ENCODE data around the gene PCDHA10.
"Not testable (repeated sequence)": the region's sequence is repeated elsewhere in the genome, so short reads cannot be mapped to it uniquely, and the experiment has no call there.

PCDHA10 gene

DNA sequence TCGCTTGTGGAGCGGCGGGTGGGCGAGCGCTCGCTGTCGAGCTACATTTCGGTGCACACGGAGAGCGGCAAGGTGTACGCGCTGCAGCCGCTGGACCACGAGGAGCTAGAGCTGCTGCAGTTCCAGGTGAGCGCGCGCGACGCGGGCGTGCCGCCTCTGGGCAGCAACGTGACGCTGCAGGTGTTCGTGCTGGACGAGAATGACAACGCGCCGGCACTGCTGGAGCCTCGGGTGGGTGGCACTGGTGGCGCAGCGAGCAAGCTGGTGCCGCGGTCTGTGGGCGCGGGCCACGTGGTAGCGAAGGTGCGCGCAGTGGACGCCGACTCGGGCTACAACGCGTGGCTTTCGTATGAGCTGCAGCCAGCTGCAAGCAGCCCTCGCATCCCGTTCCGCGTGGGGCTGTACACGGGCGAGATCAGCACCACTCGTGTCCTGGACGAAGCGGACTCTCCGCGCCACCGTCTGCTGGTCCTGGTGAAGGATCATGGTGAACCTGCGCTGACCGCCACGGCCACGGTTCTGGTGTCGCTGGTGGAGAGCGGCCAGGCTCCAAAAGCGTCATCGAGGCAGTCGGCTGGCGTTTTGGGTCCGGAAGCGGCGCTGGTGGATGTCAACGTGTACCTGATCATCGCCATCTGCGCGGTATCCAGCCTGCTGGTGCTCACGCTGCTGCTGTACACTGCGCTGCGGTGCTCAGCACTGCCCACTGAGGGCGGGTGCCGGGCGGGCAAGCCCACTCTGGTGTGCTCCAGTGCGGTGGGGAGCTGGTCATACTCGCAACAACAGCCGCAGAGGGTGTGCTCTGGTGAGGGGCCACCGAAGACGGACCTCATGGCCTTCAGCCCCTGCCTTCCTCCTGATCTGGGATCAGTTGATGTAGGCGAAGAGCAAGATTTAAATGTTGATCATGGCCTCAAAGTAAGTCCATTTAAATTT lies 12.6 kb upstream of the PCDHA10 start:
- no peak for DNase-seq

DNA sequence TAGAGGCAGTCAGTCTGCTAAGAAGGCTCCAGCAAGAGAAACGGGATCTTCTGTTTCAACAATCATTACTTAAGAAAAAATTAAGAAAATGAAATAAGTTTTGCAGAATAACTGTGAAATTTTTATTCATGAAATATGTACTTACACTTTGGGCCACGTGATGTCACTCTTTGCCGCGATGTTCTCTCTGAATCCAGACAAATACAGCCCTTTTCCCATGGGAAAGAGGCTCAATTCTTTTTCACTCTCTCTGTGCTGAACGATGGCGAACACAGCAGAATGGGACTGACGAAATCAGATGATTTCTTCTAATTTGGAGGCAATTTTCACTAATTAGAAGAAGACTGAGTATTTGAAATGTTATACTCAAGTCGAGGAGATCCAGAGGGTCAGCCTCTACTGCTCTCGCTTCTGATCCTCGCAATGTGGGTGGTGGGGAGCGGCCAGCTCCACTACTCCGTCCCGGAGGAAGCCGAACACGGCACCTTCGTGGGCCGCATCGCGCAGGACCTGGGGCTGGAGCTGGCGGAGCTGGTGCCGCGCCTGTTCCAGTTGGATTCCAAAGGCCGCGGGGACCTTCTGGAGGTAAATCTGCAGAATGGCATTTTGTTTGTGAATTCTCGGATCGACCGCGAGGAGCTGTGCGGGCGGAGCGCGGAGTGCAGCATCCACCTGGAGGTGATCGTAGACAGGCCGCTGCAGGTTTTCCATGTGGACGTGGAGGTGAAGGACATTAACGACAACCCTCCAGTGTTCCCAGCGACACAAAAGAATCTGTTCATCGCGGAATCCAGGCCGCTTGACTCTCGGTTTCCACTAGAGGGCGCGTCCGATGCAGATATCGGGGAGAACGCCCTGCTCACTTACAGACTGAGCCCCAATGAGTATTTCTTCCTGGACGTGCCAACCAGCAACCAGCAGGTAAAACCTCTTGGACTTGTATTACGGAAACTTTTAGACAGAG lies 7.3 kb upstream of the PCDHA10 start, which contains the start of gene PCDHA9:
TSS of gene PCDHA9 (plus strand) at position 244 of the 964 bp plus-strand sequence. CDS start at position 358, 114 bp downstream.
- not testable (repeated sequence) for DNase-seq

DNA sequence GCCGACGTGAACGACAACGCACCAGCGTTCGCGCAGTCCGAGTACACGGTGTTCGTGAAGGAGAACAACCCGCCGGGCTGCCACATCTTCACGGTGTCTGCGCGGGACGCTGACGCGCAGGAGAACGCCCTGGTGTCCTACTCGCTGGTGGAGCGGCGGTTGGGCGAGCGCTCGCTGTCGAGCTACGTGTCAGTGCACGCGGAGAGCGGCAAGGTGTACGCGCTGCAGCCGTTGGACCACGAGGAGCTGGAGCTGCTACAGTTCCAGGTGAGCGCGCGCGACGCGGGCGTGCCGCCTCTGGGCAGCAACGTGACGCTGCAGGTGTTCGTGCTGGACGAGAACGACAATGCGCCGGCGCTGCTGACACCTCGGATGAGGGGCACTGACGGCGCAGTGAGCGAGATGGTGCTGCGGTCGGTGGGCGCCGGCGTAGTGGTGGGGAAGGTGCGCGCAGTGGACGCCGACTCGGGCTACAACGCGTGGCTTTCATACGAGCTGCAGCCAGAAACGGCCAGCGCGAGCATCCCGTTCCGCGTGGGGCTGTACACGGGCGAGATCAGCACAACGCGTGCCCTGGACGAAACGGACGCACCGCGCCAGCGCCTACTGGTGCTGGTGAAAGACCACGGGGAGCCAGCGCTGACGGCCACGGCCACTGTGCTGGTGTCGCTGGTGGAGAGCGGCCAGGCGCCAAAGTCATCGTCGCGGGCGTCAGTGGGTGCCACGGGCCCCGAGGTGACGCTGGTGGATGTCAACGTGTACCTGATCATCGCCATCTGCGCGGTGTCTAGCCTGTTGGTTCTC lies 5.7 kb upstream of the PCDHA10 start:
- DNase-seq, result not testable (repeated sequence)

DNA sequence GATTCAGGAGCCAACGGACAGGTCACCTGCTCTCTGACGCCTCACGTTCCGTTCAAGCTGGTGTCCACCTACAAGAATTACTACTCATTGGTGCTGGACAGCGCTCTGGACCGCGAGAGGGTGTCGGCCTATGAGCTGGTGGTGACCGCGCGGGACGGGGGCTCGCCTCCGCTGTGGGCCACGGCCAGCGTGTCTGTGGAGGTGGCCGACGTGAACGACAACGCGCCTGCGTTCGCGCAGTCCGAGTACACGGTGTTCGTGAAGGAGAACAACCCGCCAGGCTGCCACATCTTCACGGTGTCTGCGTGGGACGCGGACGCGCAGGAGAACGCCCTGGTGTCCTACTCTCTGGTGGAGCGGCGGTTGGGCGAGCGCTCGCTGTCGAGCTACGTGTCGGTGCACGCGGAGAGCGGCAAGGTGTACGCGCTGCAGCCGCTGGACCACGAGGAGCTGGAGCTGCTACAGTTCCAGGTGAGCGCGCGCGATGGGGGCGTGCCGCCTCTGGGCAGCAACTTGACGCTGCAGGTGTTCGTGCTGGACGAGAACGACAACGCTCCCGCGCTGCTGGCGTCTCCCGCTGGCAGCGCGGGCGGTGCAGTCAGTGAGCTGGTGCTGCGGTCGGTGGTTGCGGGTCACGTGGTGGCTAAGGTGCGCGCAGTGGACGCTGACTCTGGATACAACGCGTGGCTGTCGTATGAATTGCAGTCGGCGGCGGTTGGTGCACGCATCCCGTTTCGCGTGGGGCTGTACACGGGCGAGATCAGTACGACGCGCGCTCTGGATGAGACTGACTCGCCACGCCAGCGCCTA lies 1.7 kb downstream of the PCDHA10 start:
- DNase-seq, result no peak

DNA sequence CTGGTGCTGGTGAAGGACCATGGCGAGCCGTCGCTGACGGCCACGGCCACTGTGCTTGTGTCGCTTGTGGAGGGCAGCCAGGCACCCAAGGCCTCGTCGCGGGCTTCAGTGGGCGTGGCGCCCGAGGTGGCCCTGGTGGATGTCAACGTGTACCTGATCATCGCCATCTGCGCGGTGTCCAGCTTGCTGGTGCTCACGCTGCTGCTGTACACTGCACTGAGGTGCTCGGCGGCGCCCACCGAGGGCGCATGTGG lies 2.2 kb downstream of the PCDHA10 start:
- DNase-seq, result no peak

DNA sequence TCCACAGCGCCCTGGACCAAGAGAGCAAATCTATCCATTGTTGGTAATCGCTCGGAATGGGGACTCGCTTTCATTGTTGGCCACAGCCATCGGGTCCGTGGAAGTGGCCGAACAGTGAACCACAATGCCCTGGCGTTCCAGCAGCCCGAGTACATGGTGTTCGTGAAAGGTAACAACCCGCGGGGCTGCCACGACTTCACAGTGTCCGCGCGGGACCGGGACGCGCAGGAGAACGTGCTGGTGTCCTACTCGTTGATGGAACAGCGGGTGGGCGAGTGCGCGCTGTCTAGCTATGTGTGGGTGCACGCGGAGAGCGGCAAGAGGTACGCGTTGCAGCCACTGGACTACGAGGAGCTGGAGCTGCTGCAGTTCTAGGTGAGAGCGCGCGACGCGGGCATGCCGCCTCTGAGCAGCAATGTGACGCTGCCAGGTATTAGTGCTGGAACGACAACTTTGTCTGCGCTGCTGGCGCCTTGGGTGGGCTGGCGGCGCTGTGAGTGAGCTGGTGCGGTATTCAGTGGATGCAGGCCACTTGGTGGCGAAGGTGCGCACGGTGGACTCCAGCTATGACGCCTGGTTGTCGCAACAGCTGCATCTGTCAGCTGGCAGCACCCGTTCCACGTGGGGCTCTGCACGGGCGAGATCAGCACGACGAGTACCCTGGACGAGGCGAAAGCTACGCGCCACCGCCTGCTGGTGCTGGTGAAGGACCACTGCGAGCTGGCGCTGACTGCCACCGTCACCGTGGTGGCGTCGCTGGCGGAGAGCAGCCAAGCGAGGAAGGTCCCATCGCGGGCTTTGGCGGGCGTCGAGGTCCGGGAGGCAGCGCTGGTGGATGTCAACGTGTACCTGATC lies 7.0 kb downstream of the PCDHA10 start:
- DNase-seq, result no peak

DNA sequence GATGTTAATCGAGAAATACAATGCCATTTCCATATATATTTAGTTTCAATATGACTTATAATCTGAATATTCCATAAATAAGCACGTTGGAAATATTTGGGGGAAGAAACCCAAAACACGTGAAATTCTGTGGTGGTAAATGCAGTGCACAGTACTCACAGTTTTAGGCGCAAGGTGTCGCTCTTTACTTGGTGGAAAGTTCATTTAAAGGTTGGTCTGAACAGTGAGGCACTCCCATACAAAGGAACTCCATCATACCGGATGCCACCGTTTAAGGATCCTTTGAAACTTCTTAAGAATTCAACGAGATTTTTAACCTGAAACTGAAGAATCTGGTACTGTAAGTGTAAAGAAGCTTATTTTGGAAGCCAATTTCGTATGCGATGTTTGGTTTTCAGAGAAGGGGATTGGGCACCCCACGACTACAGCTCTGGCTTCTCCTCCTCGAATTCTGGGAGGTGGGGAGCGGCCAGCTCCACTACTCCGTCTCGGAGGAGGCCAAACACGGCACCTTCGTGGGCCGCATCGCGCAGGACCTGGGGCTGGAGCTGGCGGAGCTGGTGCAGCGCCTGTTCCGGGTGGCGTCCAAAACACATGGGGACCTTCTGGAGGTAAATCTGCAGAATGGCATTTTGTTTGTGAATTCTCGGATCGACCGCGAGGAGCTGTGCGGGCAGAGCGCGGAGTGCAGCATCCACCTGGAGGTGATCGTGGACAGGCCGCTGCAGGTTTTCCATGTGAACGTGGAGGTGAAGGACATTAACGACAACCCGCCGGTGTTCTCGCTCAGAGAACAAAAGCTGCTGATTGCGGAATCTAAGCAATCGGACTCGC lies 13.2 kb downstream of the PCDHA10 start, which contains the start of gene PCDHA11:
TSS of gene PCDHA11 (plus strand) at position 237 of the 834 bp plus-strand sequence. CDS start at position 384, 147 bp downstream.
- DNase-seq, result no peak

DNA sequence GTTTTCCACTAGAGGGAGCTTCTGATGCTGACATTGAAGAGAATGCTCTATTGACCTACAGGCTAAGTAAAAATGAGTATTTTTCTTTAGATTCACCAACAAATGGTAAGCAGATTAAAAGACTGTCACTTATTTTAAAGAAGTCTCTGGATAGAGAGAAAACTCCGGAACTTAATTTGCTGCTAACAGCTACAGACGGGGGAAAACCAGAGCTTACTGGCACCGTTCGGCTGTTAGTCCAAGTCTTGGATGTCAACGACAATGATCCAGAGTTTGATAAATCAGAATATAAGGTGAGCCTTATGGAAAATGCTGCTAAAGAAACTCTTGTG lies 13.8 kb downstream of the PCDHA10 start:
- no peak for DNase-seq

DNA sequence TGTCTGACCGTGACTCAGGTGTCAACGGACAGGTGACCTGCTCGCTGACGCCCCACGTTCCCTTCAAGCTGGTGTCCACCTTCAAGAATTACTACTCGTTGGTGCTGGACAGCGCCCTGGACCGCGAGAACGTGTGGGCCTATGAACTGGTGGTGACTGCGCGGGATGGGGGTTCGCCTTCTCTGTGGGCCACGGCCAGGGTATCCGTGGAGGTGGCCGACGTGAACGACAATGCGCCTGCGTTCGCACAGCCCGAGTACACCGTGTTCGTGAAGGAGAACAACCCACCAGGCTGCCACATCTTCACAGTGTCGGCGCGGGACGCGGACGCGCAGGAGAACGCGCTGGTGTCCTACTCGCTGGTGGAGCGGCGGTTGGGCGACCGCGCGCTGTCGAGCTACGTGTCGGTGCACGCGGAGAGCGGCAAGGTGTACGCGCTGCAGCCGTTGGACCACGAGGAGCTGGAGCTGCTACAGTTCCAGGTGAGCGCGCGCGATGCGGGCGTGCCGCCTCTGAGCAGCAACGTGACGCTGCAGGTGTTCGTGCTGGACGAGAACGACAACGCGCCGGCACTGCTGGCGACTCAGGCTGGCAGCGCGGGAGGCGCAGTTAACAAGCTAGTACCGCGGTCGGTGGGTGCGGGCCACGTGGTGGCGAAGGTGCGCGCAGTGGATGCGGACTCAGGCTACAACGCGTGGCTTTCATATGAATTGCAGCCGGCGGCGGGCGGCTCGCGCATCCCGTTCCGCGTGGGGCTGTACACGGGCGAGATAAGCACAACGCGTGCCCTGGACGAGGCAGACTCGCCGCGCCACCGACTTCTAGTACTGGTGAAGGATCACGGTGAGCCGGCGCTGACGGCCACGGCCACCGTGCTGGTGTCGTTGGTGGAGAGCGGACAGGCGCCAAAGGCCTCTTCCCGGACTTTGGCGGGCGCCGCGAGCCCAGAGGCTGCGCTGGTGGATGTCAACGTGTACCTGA lies 14.8 kb downstream of the PCDHA10 start:
- DNase-seq, result no peak

DNA sequence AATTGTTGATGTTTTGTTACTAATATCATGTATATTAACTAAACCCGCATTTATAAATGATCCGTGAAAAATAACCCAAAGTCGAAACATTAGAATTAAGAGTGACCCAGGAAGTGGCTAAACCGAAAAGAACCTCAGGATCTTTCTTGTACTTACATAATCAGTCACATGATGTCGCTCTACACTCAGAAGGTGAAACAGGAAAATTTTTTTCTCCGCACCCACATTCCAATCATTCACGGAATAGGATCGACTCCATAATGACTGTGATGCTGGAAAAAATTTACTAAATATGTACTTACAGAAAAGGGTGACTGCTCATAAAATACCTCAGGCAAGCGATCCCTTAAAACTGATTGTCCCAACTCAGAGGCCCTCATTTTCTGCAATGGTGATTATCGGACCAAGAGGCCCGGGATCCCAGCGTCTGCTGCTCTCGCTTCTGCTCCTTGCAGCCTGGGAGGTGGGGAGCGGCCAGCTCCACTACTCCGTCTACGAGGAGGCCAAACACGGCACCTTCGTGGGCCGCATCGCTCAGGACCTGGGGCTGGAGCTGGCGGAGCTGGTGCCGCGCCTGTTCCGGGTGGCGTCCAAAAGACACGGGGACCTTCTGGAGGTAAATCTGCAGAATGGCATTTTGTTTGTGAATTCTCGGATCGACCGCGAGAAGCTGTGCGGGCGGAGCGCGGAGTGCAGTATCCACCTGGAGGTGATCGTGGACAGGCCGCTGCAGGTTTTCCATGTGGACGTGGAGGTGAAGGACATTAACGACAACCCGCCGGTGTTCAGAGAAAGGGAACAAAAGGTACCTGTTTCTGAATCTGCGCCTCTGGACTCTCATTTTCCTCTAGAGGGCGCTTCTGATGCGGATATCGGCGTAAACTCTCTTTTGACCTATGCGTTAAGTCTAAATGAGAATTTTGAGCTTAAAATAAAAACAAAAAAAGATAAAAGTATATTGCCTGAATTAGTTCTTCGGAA lies 19.7 kb downstream of the PCDHA10 start, which contains the start of gene PCDHA12:
TSS of gene PCDHA12 (plus strand) at position 224 of the 981 bp plus-strand sequence. CDS start at position 389, 165 bp downstream.
- no peak for DNase-seq

DNA sequence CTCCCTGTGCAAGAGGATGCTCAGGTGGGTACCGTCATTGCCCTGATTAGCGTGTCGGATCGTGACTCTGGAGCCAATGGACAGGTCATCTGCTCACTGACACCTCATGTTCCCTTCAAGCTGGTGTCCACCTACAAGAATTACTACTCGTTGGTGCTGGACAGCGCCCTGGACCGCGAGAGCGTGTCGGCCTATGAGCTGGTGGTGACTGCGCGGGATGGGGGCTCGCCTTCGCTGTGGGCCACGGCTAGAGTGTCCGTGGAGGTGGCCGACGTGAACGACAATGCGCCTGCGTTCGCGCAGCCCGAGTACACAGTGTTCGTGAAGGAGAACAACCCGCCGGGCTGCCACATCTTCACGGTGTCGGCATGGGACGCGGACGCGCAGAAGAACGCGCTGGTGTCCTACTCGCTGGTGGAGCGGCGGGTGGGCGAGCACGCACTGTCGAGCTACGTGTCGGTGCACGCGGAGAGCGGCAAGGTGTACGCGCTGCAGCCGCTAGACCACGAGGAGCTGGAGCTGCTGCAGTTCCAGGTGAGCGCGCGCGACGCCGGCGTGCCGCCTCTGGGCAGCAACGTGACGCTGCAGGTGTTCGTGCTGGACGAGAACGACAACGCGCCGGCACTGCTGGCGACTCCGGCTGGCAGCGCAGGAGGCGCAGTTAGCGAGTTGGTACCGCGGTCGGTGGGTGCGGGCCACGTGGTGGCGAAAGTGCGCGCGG lies 21.0 kb downstream of the PCDHA10 start:
- DNase-seq, result not testable (repeated sequence)

DNA sequence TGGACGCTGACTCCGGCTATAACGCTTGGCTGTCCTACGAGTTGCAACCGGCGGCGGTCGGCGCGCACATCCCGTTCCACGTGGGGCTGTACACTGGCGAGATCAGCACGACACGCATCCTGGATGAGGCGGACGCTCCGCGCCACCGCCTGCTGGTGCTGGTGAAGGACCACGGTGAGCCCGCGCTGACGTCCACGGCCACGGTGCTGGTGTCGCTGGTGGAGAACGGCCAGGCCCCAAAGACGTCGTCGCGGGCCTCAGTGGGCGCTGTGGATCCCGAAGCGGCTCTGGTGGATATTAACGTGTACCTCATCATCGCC lies 21.5 kb downstream of the PCDHA10 start:
- DNase-seq, result no peak

DNA sequence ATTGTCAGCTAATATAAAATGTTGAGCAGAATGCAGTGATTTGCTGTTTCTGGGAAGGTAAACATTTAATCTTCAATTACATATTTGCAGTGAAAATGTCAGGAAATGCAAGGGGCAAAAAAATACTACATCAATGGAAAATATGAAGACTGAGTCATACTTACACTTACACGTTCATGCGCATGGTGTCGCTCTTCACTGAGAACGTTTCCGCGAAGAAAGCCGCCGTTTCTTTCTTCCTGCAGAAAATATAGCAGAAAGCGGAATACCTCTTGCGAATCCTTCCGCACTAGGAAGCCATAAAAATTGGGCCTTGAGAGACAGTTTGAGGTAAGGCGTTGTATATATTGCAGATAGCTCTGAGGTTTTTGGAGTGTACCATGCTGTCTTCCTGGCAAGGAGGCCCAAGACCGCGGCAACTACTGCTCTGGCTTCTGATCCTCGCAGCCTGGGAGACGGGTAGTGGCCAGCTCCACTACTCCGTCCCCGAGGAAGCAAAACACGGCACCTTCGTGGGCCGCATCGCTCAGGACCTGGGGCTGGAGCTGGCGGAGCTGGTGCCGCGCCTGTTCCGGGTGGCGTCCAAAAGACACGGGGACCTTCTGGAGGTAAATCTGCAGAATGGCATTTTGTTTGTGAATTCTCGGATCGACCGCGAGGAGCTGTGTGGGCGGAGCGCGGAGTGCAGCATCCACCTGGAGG lies 26.3 kb downstream of the PCDHA10 start, which contains the start of gene PCDHA13:
TSS of gene PCDHA13 (plus strand) at position 236 of the 702 bp plus-strand sequence. CDS start at position 381, 145 bp downstream.
- no peak for DNase-seq

DNA sequence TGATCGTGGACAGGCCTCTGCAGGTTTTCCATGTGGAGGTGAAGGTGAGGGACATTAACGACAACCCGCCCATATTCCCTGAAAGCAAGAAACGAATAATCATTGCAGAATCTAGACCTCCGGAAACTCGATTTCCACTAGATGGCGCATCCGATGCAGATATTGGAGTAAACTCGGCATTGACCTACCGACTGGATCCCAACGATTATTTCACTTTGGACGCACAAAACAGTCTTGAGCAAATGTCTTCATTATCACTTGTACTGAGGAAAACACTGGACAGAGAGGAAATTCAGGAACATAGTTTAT lies 26.8 kb downstream of the PCDHA10 start:
- DNase-seq, result no peak

DNA sequence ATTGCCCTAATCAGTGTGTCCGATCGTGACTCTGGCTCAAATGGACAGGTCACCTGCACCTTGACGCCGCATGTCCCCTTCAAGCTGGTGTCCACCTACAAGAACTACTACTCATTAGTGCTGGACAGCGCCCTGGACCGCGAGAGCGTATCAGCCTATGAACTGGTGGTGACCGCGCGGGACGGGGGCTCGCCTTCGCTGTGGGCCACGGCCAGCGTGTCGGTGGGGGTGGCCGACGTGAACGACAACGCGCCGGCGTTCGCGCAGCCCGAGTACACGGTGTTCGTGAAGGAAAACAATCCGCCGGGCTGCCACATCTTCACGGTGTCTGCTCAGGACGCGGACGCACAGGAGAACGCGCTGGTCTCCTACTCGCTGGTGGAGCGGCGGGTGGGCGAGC lies 27.7 kb downstream of the PCDHA10 start:
- DNase-seq, result no peak
